GM19395 (cell line): ENCODE results near the gene PCMTD2.

ENCODE experiments used
- ATAC-seq: cut with Tn5 transposase; IDR thresholded peaks from one replicate; pipeline ENCODE4 v1.9.1; 2021; ENCODE audit warnings: mild to moderate bottlenecking, moderate library complexity; ENCODE audit not compliant: unreplicated experiment

The PCMTD2 gene

GRCh38 chr20:64254571-64255360 lies 782 bp upstream of the PCMTD2 start:
- ATAC-seq, result no peak

DNA sequence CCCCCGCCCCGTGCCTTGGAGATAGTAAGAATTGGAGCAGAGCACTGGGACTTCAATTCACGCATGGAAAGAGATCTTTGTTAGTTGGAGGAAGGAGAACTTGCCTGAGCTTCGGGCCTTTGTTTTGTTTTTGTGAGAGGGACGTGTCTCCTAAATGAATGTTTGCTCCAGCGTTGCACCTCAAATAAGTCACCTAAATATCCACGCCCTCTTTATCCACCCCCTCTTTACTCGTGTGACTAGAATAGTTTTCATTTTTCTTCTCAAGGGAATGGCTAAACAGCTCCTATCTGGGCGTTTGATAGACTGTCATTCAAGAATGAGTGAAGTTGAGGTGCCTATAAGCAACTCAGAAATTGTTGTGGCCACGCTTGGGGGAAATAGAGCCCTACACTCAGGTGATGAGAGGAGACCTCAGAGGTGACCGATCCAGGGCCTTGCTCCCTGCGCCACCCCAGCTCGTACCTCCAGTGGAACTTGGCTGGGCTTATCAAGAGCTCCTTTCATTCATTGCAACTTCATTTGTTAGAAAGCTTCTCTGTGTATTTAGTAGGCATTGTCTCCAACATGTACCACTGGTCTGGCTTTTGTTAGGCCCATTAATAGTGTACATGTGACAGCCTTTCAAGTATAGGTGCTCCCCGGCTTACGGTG lies 861 bp downstream of the PCMTD2 start:
- ATAC-seq, result no peak

DNA sequence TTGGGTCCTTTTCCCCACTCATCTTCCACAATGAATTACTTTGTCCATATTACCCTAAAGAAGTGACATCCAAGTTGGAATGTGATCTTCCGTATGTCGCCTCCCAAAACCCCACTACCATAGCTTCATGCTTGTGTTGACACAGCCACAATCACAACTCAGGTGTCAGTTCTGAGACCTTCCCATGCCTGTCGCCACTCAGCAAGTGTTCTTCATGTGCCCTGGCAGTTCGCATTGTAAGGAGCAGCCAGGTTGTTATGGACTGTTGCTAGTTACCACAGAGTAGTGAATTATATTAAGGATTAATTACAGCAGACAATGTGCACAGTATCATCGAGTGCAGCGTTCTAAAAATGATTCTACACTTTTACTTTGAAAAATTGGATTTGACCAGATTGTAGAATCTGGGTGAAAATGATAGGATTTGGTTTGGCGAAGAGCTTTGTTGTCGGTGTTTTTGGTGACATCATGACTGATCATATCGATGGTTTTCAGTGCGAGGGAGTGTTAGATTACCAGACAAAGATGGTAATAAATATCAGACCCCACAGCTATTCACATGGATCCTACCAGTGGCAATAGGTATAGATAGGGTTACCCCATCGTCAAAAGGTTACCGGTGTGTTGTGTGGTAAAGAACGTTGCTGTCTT lies 1.7 kb downstream of the PCMTD2 start:
- ATAC-seq, result no peak

- no peak for ATAC-seq
Observed at GRCh38 chr20:64258071-64258823, 2.7 kb downstream of the PCMTD2 start.

GRCh38 chr20:64260239-64260638 lies 4.7 kb downstream of the PCMTD2 start:
- no peak for ATAC-seq

- ATAC-seq, result no peak
Observed at GRCh38 chr20:64261138-64261537, 5.6 kb downstream of the PCMTD2 start.

GRCh38 chr20:64264091-64264490 lies 8.5 kb downstream of the PCMTD2 start:
- ATAC-seq, result no peak

GRCh38 chr20:64265201-64265600 lies 9.7 kb downstream of the PCMTD2 start:
- no peak for ATAC-seq

GRCh38 chr20:64266988-64267387 lies 11.4 kb downstream of the PCMTD2 start:
- no peak for ATAC-seq

GRCh38 chr20:64268174-64268573 lies 12.6 kb downstream of the PCMTD2 start:
- ATAC-seq, result no peak

GRCh38 chr20:64269604-64270411 lies 14.3 kb downstream of the PCMTD2 start:
- no peak for ATAC-seq

- ATAC-seq, result no peak
Observed at GRCh38 chr20:64271636-64272035, 16.1 kb downstream of the PCMTD2 start.

- no peak for ATAC-seq
Observed at GRCh38 chr20:64273109-64273508, 17.6 kb downstream of the PCMTD2 start.

DNA sequence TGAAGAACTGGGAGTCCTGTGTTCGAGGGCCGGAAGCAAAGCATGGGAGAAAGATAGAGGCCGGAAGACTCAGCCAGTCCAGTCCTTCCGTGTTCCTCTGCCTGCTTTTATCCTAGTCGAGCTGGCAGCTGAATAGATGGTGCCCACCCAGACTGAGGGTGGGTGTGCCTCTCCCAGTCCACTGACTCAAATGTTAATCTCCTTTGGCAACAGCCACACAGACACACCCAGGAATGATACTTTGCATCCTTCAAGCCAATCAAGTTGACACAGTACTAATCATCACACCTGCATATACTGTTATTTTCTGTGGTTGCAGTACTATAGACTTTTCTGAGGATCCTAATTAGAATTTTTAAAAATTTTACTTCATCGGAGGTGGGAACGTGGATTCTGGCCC lies 21.3 kb downstream of the PCMTD2 start:
- ATAC-seq, result no peak

DNA sequence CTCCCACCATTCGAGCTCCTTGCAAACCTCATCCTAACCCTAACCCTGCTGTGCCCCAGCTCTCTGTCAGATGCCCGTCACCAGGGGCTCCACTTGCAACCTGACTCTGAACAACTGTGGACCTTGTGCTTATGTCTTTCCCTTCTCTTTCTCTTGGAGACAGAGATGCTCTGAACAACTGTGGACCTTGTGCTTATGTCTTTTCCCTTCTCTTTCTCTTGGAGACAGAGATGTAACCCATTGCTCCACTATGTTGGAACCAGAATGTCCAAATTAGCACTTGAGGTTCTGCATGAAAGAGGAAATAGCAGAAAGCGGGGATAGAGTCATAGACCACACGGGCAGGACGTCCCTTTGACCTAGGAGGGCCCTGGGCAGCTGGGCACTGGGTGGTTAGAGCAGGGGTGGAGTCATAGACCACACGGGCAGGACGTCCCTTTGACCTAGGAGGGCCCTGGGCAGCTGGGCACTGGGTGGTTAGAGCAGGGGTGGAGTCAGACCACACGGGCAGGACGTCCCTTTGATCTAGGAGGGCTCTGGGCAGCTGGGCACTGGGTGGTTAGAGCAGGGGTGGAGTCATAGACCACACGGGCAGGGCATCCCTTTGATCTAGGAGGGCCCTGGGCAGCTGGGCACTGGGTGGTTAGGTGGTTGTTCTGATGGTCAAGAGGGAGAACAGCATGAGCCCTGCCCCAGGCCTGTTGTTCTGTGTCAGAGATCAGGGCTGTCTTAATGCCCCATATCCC lies 22.2 kb downstream of the PCMTD2 start:
- ATAC-seq, result no peak

- no peak for ATAC-seq
Observed at GRCh38 chr20:64278317-64278681, 22.8 kb downstream of the PCMTD2 start.

DNA sequence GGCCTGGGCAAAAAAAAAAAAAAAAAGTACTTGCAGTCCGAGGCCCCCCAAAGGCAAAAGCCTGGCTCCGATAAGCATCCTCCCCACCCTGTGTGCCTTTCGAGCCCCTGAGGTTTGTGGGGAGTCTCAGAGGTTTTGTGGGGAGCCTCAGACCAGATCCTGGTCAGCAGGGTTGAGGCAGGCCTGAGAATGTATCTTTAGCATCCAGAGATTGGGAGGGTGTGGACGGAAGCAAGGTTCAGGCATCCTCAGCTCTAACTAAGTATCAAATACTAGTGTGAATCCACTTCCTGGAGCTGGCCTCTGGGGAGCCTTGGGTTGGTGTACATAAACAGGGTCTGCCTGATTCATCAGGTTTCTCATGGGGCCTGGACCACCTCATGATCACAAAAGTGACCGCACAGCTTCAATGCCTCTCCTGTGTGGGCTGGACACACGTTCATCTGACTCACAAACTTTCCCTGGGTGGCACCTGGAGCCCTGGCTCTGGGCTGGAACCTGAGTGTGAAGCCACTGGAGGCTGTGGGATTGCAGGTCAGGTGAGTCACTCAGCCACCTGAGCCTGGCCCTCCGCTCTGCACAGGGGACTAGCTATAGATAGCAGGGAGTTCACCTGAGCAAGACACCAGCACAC lies 24.4 kb downstream of the PCMTD2 start:
- no peak for ATAC-seq

- no peak for ATAC-seq
Observed at GRCh38 chr20:64280460-64280843, 24.9 kb downstream of the PCMTD2 start.

DNA sequence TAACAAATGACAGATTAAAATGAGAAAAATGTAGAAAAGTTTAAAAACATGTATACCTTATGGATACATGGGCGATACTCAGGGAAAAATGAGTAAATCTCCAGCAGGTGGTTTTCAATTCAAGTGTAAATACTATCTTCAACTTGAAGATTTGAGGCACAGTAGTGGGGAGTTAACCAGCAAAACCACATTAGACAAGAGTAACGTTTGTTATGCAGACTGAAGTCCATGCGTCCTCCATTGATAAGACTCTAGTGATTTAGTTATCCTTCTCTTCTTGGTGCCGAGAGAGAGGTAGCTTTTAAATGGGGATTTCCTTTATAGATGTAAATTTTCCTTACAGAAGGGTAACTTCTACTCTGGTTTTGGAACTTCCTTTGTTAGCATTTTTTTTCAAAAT lies 28.1 kb downstream of the PCMTD2 start:
- no peak for ATAC-seq
